OCI-LY3 (cell line): ENCODE measurements around the gene ABCC3.
A peak's percentile ranks its signal among the peaks of the same experiment; 100 is the strongest.

Source experiments
- H2AFZ ChIP-seq: fragments of 200-600, 300-600 bp; shearing (Covaris generic); 2 replicates; pipeline ENCODE4 v1.6.0; 2014; ENCODE audit warnings: antibody characterized with exemption, low read depth, low read length
- H3K27ac ChIP-seq: fragments of 200-600, 300-600 bp; sonication (generic); 2 replicates; pipeline ENCODE4 v1.5.1; 2014; ENCODE audit warnings: mild to moderate bottlenecking, low read length, moderate library complexity, mixed read lengths
- H3K27me3 ChIP-seq: fragments of 200-600, 300-600 bp; sonication (generic); 2 replicates; pipeline ENCODE4 v1.6.1; 2014; ENCODE audit warnings: low read depth, low read length, mixed read lengths
- H3K36me3 ChIP-seq: fragments of 200-600, 300-600 bp; sonication (generic); replicated peaks from 2 replicates; pipeline ENCODE3; 2014; ENCODE audit warnings: low read depth, low read length, mixed read lengths
- H3K4me1 ChIP-seq: fragments of 300-600, 200-600 bp; sonication (generic); 2 replicates; pipeline ENCODE4 v1.6.1; 2014; ENCODE audit warnings: low read length, mixed read lengths
- H3K4me2 ChIP-seq: fragments of 200-600, 300-600 bp; sonication (generic); 2 replicates; pipeline ENCODE4 v1.6.1; 2014; ENCODE audit warnings: low read length, mixed read lengths
- H3K4me3 ChIP-seq: fragments of 300-600, 200-600 bp; sonication (generic); 2 replicates; pipeline ENCODE4 v1.5.1; 2014; ENCODE audit warnings: antibody characterized with exemption, mild to moderate bottlenecking, low read length, moderate library complexity
- H3K79me2 ChIP-seq: fragments of 300-600, 200-600 bp; shearing (Covaris generic); 2 replicates; pipeline ENCODE4 v1.6.1; 2014; ENCODE audit warnings: mild to moderate bottlenecking, low read length, mixed read lengths
- H3K9ac ChIP-seq: fragments of 300-600, 200-600 bp; shearing (Covaris generic); 2 replicates; pipeline ENCODE4 v1.6.0; 2014; ENCODE audit warnings: mild to moderate bottlenecking, low read length, moderate library complexity
- H3K9me3 ChIP-seq: fragments of 200-600, 300-600 bp; shearing (Covaris generic); 2 replicates; pipeline ENCODE4 v1.6.1; 2014; ENCODE audit warnings: low read length, mixed read lengths; ENCODE audit not compliant: insufficient read depth
- H4K20me1 ChIP-seq: fragments of 200-600, 300-600 bp; sonication (generic); 2 replicates; pipeline ENCODE4 v1.6.1; 2016; ENCODE audit warnings: low read length, mixed read lengths; ENCODE audit not compliant: insufficient read depth
- CTCF ChIP-seq: fragments of 200-600, 300-600 bp; sonication (generic); IDR thresholded peaks from 2 replicates; pipeline ENCODE4 v1.5.1; 2014; ENCODE audit warnings: antibody characterized with exemption, low read length, low read depth
- EZH2phosphoT487 ChIP-seq: fragments of 200-600 bp; shearing (Covaris generic); IDR thresholded peaks from 2 replicates; pipeline ENCODE4 v1.6.1; 2018; ENCODE audit warnings: antibody characterized with exemption, mixed run types, low read depth

ABCC3 gene

GRCh38 chr17:50631195-50631907, 3.3 kb upstream of the ABCC3 start:
- no peaks in the 10 kb centered on the region for H3K9me3 ChIP-seq
- H3K27me3 ChIP-seq: peaks cover 34% of the 10 kb centered on the region
- no peaks in the 10 kb centered on the region for H3K79me2 ChIP-seq
- no peak overlapping the region for H3K27ac ChIP-seq
- no peak for TF ChIP-seq CTCF
- no peak for TF ChIP-seq EZH2phosphoT487
- no peak overlapping the region for H2AFZ ChIP-seq
- H3K4me1 ChIP-seq: peaks cover 15% of the 10 kb centered on the region
- H3K4me2 ChIP-seq: no peak overlapping the region
- H3K36me3 ChIP-seq: no peaks in the 10 kb centered on the region
- no peak overlapping the region for H3K9ac ChIP-seq
- no peak overlapping the region for H3K4me3 ChIP-seq
- H4K20me1 ChIP-seq: no peaks in the 10 kb centered on the region

GRCh38 chr17:50631908-50632571, 2.6 kb upstream of the ABCC3 start:
- H3K4me3 ChIP-seq: no peak overlapping the region
- H3K4me2 ChIP-seq: no peak overlapping the region
- no peak overlapping the region for H3K9ac ChIP-seq
- H3K27me3 ChIP-seq: peaks cover 34% of the 10 kb centered on the region
- H2AFZ ChIP-seq: no peak overlapping the region
- H3K36me3 ChIP-seq: no peaks in the 10 kb centered on the region
- H3K9me3 ChIP-seq: no peaks in the 10 kb centered on the region
- no peaks in the 10 kb centered on the region for H3K79me2 ChIP-seq
- H3K4me1 ChIP-seq: peaks cover 12% of the 10 kb centered on the region
- no peak for TF ChIP-seq CTCF
- TF ChIP-seq EZH2phosphoT487: no peak
- no peaks in the 10 kb centered on the region for H4K20me1 ChIP-seq
- H3K27ac ChIP-seq: no peak overlapping the region

GRCh38 chr17:50632637-50633036, 2.0 kb upstream of the ABCC3 start:
- Histone ChIP-seq H3K9me3 (no peaks in the 10 kb centered on the region), H3K27me3 (peaks cover 32% of the 10 kb centered on the region), H3K4me1 (peaks cover 16% of the 10 kb centered on the region), H3K36me3 (no peaks in the 10 kb centered on the region), H3K4me2 (no peak overlapping the region), H3K27ac (no peak overlapping the region), H3K4me3 (no peak overlapping the region), H3K9ac (no peak overlapping the region), H3K79me2 (no peaks in the 10 kb centered on the region), H4K20me1 (no peaks in the 10 kb centered on the region), H2AFZ (no peak overlapping the region)
- TF ChIP-seq EZH2phosphoT487 (no peak), CTCF (no peak)

- Histone ChIP-seq H3K9me3 (no peaks in the 10 kb centered on the region), H3K4me2 (peak overlapping the region; percentile 12; the same call in 1 of the 2 replicates), H3K4me1 (peaks cover 21% of the 10 kb centered on the region), H3K9ac (no peak overlapping the region), H3K79me2 (no peaks in the 10 kb centered on the region), H3K36me3 (no peaks in the 10 kb centered on the region), H3K4me3 (no peak overlapping the region), H3K27ac (no peak overlapping the region), H4K20me1 (no peaks in the 10 kb centered on the region), H3K27me3 (peaks cover 21% of the 10 kb centered on the region), H2AFZ (no peak overlapping the region)
- no peak for TF ChIP-seq EZH2phosphoT487
- no peak for TF ChIP-seq CTCF
These were observed 998 bp upstream of the ABCC3 start for GRCh38 chr17:50633683-50634082.
